ENCODE results near the gene SPRYD3.
"Not testable (repeated sequence)": the region's sequence is repeated elsewhere in the genome, so short reads cannot be mapped to it uniquely, and the experiment has no call there.

- TF ChIP-seq POLR2A, POLR2AphosphoS5 (IDR thresholded peaks at IDR 0.05; ENCODE audit: low read depth, low read length): not testable (repeated sequence)
These were observed 45.4 kb downstream of the SPRYD3 start for GRCh38 chr12:53033832-53034231.
